Glomerular visceral epithelial cell (primary cell): ENCODE measurements around the gene CCN5.
"Not testable (repeated sequence)": the region's sequence is repeated elsewhere in the genome, so short reads cannot be mapped to it uniquely, and the experiment has no call there.

Source experiments
- DNase-seq: peaks from one replicate; pipeline ENCODE4 v3.0.0-alpha.2; 2016; ENCODE audit errors: extremely low spot score

Gene CCN5

DNA sequence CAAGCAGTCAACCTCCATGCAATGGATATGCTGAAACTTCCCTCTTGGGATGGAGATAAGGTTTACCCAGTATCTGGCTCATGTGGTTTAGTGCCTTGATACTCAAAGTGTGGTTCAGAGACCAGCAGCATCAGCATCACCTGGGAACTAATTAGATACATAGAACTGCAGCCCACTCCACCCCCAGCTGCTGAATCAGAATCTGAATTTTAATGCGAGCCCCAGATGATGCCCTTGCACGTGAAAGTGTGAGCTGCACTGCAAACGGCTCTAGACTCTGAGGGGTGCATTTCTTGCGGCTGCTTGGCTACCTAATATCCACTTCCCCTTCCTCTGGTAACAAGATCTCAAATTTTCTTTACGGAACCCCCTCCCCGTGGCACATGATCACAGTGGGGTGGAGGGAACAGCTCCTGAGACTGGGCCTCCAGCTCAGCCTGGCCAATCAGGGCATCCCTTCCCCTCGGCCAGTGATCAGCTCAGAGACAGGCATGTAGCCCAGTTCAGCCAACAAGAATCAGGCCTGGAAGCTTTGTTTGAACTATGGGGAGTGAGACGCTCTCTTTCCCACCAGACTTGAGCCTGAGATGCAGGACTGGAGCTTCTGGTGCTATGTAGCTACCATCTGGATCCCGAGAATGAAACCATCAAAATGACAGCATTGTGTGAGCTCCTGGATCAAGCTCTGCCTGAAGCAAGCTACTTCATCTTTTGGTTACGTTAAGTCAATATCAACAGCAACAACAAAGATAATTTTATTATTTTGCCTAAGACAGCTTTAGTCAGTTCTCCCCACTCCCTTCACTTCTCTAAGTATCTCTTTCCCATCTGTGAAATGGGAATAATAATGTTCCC is 43.3 kb downstream of the CCN5 start:
- no peak for DNase-seq

DNA sequence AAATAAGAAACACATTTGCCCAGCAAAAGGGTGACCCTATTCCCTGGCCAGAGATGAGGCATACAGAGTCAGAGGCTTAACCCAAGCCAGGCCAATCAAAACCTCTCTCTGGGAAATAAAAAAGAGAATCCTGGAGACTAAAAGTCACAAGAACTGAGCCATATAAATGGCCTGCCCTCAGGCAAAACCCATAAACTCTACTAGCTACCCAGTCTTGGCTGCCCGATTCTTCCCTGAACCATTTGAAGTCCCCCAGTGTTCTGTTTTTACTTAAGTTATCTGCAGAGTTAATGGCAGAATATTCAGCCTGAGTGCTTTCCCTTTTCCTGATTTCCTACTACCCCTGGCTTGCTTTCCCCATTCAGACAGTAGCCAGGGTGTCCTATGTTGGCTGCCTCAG is 44.4 kb downstream of the CCN5 start:
- DNase-seq = no peak

DNA sequence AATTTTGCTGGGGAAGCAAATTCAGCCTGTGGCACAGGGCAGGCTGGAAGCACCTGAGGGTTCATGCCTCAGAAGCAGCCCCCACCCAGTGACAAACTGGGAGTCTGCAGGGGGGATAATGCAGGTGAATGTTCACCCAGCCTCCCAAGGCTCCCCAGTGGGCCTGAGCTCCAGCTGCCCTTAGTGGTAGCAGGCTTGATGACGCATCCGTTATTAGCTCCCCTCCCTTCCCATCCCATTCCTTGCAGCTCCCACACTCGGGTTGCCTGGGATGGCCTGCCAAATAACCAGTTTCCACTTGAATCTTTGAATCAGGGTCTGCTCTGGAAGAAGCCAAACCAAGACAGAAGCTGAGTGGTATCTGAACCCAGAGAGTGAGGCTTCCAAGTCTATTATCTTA is 46.3 kb downstream of the CCN5 start:
- no peak for DNase-seq

DNA sequence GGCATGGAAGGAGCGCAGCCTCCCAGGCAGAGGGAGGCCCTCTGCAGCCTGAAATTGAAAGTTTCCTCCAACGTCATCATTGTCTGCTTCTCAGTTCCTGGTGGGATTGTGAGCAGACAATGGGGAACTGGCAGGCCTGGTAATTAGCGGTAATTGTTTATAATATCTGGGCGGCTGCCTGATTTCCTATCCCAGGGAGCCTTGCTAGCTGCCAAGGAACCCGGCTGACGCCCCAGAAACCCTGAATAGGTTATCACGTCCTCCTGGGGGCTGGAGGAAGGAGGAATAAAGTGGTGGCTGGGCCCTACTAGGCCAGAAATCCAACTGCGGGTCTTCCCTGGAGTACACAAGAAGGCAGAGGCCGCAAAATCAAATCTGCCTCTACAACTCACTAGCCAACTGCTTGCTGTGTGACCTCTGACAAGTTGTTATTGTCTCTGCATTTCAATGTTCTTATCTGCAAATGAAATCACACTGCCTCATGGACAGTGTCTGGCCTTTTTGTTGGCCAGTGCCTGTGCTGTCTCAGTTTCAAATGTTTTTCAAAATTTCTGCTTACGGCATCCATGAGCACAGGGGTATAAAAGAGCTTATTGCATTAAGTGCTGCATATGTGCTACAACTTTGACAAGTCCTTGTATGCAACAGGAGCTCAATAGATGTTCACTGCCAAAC is 47.4 kb downstream of the CCN5 start:
- DNase-seq = no peak

DNA sequence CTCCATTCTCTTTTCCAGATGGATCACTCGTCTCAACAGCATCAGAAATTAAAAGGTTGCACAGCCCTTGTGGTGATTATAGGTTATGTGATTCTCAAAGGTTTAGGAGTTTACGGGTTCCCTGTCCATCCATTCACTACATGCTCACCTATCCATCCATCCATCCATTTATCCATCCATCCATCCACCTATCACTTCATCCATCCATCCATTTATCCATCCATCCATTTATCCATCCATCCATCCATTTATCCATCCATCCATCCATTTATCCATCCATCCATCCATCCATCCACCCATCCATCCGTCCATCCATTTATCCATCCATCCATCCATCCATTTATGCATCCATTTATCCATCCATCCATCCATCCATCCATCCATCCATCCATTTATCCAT is 48.6 kb downstream of the CCN5 start:
- not testable (repeated sequence) for DNase-seq

DNA sequence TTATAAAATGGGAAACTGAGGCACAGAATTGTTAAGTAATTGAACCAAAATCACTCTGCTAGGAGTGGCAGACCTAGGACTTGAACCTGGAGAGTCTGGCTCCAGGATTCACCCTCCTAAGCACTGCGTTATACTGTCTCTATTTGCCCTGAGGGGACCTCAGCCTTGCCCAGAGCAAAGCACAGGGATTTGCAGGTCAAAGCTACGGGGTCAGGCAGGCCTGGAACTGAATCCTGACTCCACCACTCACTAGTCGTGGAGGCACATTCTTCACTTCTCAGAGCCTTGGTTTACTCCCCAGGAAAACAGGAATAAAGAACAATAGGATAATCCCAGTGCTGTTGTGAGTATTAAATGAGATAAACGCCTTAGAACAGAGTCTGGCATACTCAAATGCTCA is 49.9 kb downstream of the CCN5 start:
- DNase-seq = no peak

DNA sequence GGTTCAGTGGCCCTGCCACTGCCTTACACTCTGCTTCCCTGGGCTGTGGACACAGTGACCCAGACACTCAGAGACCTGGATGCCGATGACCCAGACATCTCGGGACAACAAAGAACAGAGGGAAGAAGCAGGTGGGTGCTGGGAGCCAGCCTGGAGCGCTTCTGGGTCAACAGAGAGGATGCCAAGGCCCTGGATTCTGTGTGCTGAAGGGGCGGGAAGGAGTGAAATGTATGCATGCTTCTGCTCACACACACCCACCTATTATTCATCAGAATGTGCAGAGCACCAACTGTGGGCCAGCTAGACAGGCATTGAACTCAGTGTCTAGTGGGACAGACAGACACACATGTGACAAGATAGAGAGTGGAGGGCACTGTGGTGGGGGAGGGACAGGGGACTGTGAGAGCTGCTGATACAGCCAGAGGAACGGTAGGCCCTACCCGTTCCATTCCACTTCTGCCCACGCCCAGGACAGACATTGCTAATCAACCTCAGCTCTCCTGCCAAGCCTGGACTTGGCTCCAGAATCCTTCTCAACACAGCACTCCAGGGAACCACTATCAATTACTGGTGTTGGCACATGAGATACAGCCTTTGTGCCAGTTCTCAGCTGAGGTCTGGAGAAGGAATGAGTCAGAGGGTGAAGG is 50.7 kb downstream of the CCN5 start:
- DNase-seq = no peak

DNA sequence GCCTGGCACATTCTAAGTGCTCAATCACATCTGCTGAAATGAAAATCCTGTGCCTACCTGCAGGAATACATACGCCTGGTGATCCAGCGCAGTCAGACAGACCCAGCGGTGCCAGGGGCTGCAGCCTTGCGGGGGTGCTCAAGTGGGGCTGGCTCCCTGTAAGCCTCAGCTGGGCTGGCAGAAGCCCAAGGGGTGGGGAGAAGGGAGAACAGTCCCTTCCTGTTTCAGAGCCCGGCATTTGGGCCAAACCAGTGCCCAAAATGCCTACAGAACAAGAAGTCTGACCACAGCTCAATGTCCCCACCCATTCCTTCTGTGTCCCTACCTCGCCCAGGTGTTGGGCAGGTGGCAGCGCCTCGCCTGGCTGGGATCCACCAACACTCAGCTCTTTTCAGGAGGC is 53.1 kb downstream of the CCN5 start:
- DNase-seq = no peak

DNA sequence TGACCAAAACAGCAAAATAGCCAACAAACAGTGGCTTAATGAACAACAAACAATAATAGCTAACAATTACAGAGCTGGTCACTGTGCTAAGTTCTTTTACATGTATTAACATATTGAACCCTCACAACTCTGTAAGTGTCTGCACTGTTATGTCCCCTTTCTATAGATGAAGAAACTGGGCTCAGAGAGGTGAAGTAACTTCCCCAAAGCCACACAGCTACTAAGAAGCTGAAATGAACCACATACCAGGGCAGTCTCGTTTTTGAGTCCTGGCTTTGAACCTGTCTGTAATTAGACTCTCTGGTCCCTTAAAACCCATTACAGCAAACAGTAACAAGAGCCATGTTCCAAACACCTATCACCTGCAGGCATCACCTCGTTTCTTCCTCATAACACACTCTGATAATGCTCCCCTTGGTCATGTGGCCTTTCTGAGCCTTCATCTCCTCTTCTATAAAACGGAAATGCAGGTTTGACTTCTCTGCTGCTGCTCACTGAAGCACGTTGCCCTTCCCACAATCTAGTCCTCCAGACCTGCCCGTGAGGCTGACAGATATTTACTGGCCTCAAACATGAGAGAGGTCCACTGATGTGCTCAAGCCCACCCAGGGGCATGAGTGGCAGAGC is 53.8 kb downstream of the CCN5 start:
- no peak for DNase-seq

DNA sequence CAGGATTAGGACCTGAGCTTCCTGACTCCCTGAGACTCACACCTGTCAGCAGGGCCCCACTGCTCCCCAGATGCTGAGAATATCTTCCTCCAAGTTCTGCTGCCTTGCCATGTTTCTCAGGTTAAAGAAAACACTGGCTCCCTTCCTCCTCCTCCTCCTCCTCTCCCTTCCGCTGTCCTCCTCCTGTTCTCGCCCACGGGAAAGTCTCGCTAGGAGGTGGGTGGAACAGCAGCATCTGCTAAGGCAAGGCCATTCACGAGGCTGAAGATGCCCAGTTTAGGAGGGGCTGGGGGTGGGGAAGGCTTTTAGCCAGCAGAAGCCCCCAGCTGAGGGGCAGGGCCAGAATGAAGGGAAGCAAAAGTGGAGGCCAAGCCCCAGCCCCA is 54.3 kb downstream of the CCN5 start:
- DNase-seq = no peak

DNA sequence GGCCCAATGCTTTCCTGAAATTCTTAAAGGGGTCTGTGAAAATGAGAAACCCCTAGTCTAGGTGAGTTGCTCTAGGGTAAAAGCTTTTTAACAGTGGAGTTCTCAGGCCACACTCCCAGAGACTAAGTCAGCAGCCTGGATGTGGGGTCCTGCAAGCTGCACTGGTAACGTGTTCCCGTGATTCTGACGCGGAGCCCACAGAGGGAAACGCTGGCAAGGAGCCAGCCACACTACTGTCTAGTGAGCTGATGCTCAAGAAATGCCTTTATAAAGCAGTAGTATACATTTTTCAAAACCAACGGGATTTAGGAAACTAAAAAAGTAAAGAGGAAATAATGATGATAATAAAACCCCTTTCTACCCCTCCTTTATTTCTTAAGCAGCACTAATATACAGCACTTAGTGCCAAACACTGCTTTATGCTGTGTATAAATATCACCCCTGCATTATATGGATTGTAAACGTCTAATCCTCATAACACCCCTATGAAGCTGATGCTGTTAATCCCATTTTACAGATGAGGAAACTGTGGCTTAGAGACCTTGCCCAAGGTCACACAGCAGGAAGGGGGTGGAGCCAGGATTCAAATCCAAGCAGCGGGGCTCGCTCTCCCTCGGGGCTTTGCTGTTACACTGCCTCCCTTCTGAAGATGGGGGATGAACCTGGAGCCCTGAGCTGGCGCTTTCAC is 55.5 kb downstream of the CCN5 start:
- DNase-seq = no peak

DNA sequence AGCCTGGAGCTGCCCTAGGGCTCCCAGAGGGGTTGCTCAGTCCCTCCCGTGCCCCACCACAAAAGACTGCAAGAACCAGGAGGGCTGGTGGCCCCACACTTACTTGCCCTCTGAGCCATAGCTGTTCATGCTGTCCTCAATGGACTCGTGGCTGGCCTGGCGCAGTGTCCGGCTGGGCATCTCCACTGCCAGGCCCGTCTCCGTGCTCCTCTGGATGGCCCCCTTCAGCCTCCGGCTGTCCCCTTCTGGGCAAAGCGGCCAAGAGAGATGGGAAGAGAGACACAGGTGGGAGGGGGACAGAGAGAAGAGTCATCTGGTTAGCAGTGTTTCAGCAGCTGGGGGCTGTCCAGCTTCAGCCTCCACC is 56.0 kb downstream of the CCN5 start:
- no peak for DNase-seq

DNA sequence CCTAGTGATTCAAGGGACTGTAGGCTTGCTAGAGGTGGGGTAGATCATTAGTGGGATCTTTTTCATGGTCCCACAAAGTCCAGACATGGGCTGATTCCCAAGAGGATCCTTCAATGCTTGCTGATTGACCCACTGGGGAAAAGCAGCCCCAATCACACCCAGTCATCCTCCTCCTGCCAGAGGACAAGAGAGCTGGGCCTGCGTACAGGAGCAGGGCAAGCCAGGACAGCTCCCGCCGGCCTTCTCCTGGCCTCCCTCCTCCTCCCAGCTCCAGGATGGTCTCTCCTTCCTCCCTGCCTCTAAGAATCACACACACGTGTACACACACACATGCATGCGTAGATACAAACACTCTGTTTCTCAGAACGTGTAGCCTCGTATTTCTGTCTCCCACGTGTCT is 57.5 kb downstream of the CCN5 start:
- DNase-seq = no peak

DNA sequence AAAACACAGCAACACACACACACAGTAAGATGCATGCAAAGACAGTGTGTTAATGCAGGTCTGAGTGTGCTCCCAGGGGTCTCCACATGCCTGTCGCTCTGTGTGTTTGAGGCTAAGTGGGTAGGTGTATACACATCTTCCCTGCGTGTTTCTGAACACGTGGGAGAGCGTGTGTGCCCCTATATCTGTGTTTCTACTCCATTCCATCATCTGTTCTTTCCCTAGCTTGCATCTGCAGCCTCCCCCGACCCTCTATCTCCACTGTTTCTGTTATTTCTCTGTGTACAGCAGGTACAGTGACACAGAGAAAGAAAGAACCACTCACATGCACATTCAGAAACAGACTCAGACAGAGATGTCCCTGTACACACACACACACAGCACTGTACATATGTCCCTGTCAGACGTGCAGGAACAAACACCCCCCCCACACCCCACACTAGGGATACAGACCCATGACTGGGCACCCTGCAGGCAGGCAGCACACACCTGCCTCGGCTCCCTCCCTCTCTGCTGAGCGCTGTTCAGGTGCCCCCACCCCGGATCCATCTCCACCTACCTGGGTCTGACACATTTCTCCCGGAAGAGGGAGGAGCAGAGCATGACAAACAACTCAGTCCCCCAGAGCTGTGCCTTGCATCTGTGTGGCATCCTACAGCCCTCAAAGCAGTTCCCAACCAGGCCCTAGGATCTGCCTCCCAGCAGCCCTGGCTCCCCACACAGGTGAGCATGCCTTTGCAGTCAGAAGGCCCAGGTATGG is 58.1 kb downstream of the CCN5 start:
- DNase-seq = no peak

DNA sequence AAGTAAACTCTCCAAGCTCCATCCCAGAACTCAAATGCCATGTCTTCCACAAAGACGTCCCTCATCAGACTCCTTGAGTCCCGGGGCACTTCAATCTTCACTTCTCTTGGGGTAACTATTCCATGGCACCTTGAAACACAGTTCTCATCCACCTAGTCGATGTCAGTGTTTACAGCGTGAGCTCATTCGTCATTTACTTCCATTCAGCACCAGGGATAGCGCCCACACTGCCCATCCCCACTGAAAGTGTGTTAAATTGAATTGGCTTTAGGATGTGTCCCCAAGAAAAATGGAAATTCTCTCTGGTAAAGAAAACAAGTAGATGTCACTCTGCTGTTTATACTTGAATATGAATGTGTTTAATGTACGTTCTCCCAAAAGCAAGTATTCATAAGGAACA is 61.8 kb downstream of the CCN5 start:
- peak; percentile 21 for DNase-seq
